H9 (cell line): ENCODE data around the gene RPS6KB2. TPM values are rescaled to one million over a fixed set of nuclear protein-coding genes. Genes with fewer than 3 reads are reported as not detected.

Source experiments
- DNase-seq: peaks from one replicate; pipeline ENCODE4 v3.0.0-alpha.2; 2017
- H2AFZ ChIP-seq: one replicate; pipeline ENCODE4 v1.6.1; 2013; ENCODE audit warnings: mild to moderate bottlenecking, low read length, control low read depth, moderate library complexity
- H2AK5ac ChIP-seq: 2 replicates; pipeline ENCODE4 v1.6.1; 2013; ENCODE audit warnings: low read length, control low read depth, mixed read lengths; ENCODE audit not compliant: insufficient read length
- H2BK120ac ChIP-seq: one replicate; pipeline ENCODE4 v1.6.1; 2013; ENCODE audit warnings: low read depth, mild to moderate bottlenecking, low read length, control low read depth, inconsistent platforms; ENCODE audit not compliant: poor library complexity, severe bottlenecking
- H2BK12ac ChIP-seq: 2 replicates; pipeline ENCODE4 v1.6.1; 2013; ENCODE audit warnings: low read length, control low read depth, mixed read lengths, low read depth; ENCODE audit not compliant: insufficient read length
- H2BK15ac ChIP-seq: 2 replicates; pipeline ENCODE4 v1.6.1; 2013; ENCODE audit warnings: low read depth, low read length, control low read depth
- H2BK20ac ChIP-seq: one replicate; pipeline ENCODE4 v1.6.1; 2013; ENCODE audit warnings: low read depth, mild to moderate bottlenecking, low read length, control low read depth, inconsistent platforms; ENCODE audit not compliant: poor library complexity, severe bottlenecking
- H2BK5ac ChIP-seq: 2 replicates; pipeline ENCODE4 v1.6.1; 2013; ENCODE audit warnings: low read length, control low read depth, mixed read lengths; ENCODE audit not compliant: insufficient read length
- H3K14ac ChIP-seq: 2 replicates; pipeline ENCODE4 v1.6.1; 2013; ENCODE audit warnings: low read length, control low read depth; ENCODE audit not compliant: insufficient read depth
- H3K18ac ChIP-seq: 2 replicates; pipeline ENCODE4 v1.6.1; 2013; ENCODE audit warnings: low read depth, mild to moderate bottlenecking, mixed read lengths, low read length, control low read depth; ENCODE audit not compliant: insufficient read length
- H3K23ac ChIP-seq: 2 replicates; pipeline ENCODE4 v1.6.1; 2013; ENCODE audit warnings: low read length, control low read depth, mixed read lengths, low read depth; ENCODE audit not compliant: insufficient read length
- H3K23me2 ChIP-seq: 2 replicates; pipeline ENCODE4 v1.6.1; 2013; ENCODE audit warnings: low read depth, mild to moderate bottlenecking, mixed read lengths, low read length, control low read depth; ENCODE audit not compliant: insufficient read length, poor library complexity, severe bottlenecking
- H3K27ac ChIP-seq: 2 replicates; pipeline ENCODE4 v1.5.1; 2013; ENCODE audit warnings: low read length, control low read depth, mixed read lengths, low read depth; ENCODE audit not compliant: insufficient read length
- H3K27me3 ChIP-seq: 2 replicates; pipeline ENCODE4 v1.6.1; 2013; ENCODE audit warnings: low read length, control low read depth, inconsistent platforms; ENCODE audit not compliant: insufficient read depth
- H3K4ac ChIP-seq: 2 replicates; pipeline ENCODE4 v1.6.1; 2013; ENCODE audit warnings: low read depth, mild to moderate bottlenecking, control low read depth, inconsistent platforms, low read length, moderate library complexity
- H3K4me1 ChIP-seq: 2 replicates; pipeline ENCODE4 v1.6.1; 2013; ENCODE audit warnings: low read length, control low read depth, inconsistent platforms; ENCODE audit not compliant: insufficient read depth
- H3K4me2 ChIP-seq: 2 replicates; pipeline ENCODE4 v1.6.1; 2013; ENCODE audit warnings: low read length, control low read depth, mixed read lengths; ENCODE audit not compliant: insufficient read length, insufficient read depth
- H3K56ac ChIP-seq: 2 replicates; pipeline ENCODE4 v1.6.1; 2013; ENCODE audit warnings: low read depth, mild to moderate bottlenecking, mixed read lengths, low read length, control low read depth; ENCODE audit not compliant: insufficient read length
- H3K79me1 ChIP-seq: 2 replicates; pipeline ENCODE4 v1.6.1; 2013; ENCODE audit warnings: low read depth, mild to moderate bottlenecking, moderate library complexity, low read length, control low read depth, inconsistent platforms; ENCODE audit not compliant: insufficient read depth, poor library complexity, severe bottlenecking
- H3K79me2 ChIP-seq: 2 replicates; pipeline ENCODE4 v1.6.1; 2013; ENCODE audit warnings: low read length, control low read depth, inconsistent platforms; ENCODE audit not compliant: insufficient read depth
- H3K9ac ChIP-seq: 2 replicates; pipeline ENCODE4 v1.6.1; 2013; ENCODE audit warnings: low read length, control low read depth, mixed read lengths; ENCODE audit not compliant: insufficient read length; ENCODE audit errors: extremely low read depth
- H3K9me3 ChIP-seq: one replicate; pipeline ENCODE4 v1.6.1; 2013; ENCODE audit warnings: low read depth, low read length, inconsistent platforms; ENCODE audit not compliant: control insufficient read depth
- H3T11ph ChIP-seq: one replicate; pipeline ENCODE4 v1.6.1; 2013; ENCODE audit warnings: mild to moderate bottlenecking, low read length, control low read depth, inconsistent platforms
- H4K20me1 ChIP-seq: one replicate; pipeline ENCODE4 v1.6.1; 2013; ENCODE audit not compliant: control insufficient read depth, insufficient read length, insufficient read depth
- H4K5ac ChIP-seq: 2 replicates; pipeline ENCODE4 v1.6.1; 2013; ENCODE audit warnings: low read depth, mild to moderate bottlenecking, mixed read lengths, low read length, control low read depth; ENCODE audit not compliant: insufficient read length
- H4K8ac ChIP-seq: replicated peaks from 2 replicates; pipeline ENCODE4 v1.6.1; 2013; ENCODE audit warnings: low read length, control low read depth, mixed read lengths, low read depth; ENCODE audit not compliant: insufficient read length
- H4K91ac ChIP-seq: 2 replicates; pipeline ENCODE4 v1.6.1; 2013; ENCODE audit warnings: low read depth, mild to moderate bottlenecking, moderate library complexity, mixed read lengths, low read length, control low read depth; ENCODE audit not compliant: insufficient read length
- H3K27ac Mint-ChIP-seq, 3 experiments: 2 replicates in 2 of 3; 3 replicates in 1 of 3; pipeline ENCODE4 v1.8.0; 2020 to 2021; ENCODE audit warnings: mixed read lengths in 3 of 3, mild to moderate bottlenecking in 1 of 3, moderate library complexity in 1 of 3
- H3K27me3 Mint-ChIP-seq: 2 replicates; pipeline ENCODE4 v1.8.0; 2021; ENCODE audit warnings: low read depth, mild to moderate bottlenecking, moderate library complexity, mixed read lengths
- H3K36me3 Mint-ChIP-seq, 3 experiments: 2 replicates in 2 of 3; 3 replicates in 1 of 3; pipeline ENCODE4 v1.8.0; 2020 to 2021; ENCODE audit warnings: low read depth in 3 of 3, mixed read lengths in 3 of 3; ENCODE audit not compliant: insufficient read depth in 1 of 3
- H3K4me1 Mint-ChIP-seq, 2 experiments: 2 replicates each; pipeline ENCODE4 v1.8.0; 2020; ENCODE audit warnings: mixed read lengths in 2 of 2
- H3K4me3 Mint-ChIP-seq, 2 experiments: 2 replicates in 1 of 2; 3 replicates in 1 of 2; pipeline ENCODE4 v1.8.0; 2020 to 2021; ENCODE audit warnings: mild to moderate bottlenecking in 2 of 2, mixed read lengths in 2 of 2, moderate library complexity in 1 of 2
- H3K9me3 Mint-ChIP-seq, 2 experiments: 2 replicates in 1 of 2; 3 replicates in 1 of 2; pipeline ENCODE4 v1.8.0; 2020; ENCODE audit warnings: mild to moderate bottlenecking in 2 of 2, mixed read lengths in 2 of 2, moderate library complexity in 1 of 2
- CTCF ChIP-seq: fragments of 200-600 bp; sonication (generic); conservative IDR thresholded peaks from 3 replicates; pipeline ENCODE4 v1.8.0; 2021; ENCODE audit warnings: antibody characterized with exemption, mild to moderate bottlenecking
- WGBS: extraction: QIAGEN DNeasy Blood & Tissue Kit; methylation state at CpG from one replicate; pipeline ENCODE4 v1.1.7; 2013; ENCODE audit warnings: missing lambda C conversion rate, low lambda C conversion rate, mixed read lengths; ENCODE audit not compliant: insufficient read length; ENCODE audit errors: extremely low coverage; 5-methylcytosine and 5-hydroxymethylcytosine counted together
- total RNA-seq: library from RNA; stranded (reverse); gene quantifications from 2 replicates; pipeline ENCODE4 v1.2.1, GENCODE V29; 2021

The RPS6KB2 gene
- total RNA-seq, 1 experiment from 2014 or later = 51.7 TPM

GRCh38 chr11:67379061-67380058, 48.9 kb upstream of the RPS6KB2 start:
- Histone ChIP-seq H3K14ac (no peak overlapping the region; the same call in 1 of the 2 replicates), H3K9me3 (no peaks in the 10 kb centered on the region), H2BK12ac (no peak overlapping the region), H2BK15ac (no peak overlapping the region), H2AFZ (no peak overlapping the region), H3K79me2 (no peaks in the 10 kb centered on the region), H3K27ac (no peak overlapping the region), H2AK5ac (no peak overlapping the region), H4K5ac (no peak overlapping the region), H3K4me2 (no peak overlapping the region), H4K20me1 (no peaks in the 10 kb centered on the region), H2BK120ac (no peak overlapping the region), H4K91ac (no peak overlapping the region), H2BK20ac (no peak overlapping the region), H3K18ac (no peak overlapping the region), H3K27me3 (peaks cover 8% of the 10 kb centered on the region; the same call in 1 of the 2 replicates), H3K23ac (no peak overlapping the region), H3K4me1 (no peaks in the 10 kb centered on the region), H3K4ac (no peak overlapping the region), H4K8ac (no peak overlapping the region), H3K56ac (no peak overlapping the region), H3K9ac (no peak overlapping the region), H3T11ph (no peak overlapping the region), H3K23me2 (peaks cover 11% of the 10 kb centered on the region), H3K79me1 (no peaks in the 10 kb centered on the region), H2BK5ac (no peak overlapping the region)
- Mint-ChIP-seq H3K36me3 (no peaks in the 10 kb centered on the region), H3K27me3 (peaks cover 65% of the 10 kb centered on the region), H3K4me3 (no peak overlapping the region; a peak in 1 of 5 replicates), H3K4me1 (peaks cover 35 to 43% of the 10 kb centered on the region in 2 experiments), H3K9me3 (no peaks in the 10 kb centered on the region; a peak in 1 of 5 replicates), H3K27ac (no peak overlapping the region)
- WGBS = no CpG with 5 or more reads among the region's 23 CpGs
- DNase-seq = no peak
- no peak for TF ChIP-seq CTCF
